Astrocyte (in vitro differentiated cells and primary cell): Measurements from ENCODE around the gene KIAA0753. TPM values are rescaled to one million over a fixed set of nuclear protein-coding genes. Genes with fewer than 3 reads are reported as not detected.

ENCODE experiments used
- DNase-seq: peaks from one replicate; pipeline ENCODE4 v3.0.0-alpha.2; 2010; ENCODE audit warnings: low read depth
- FAIRE-seq: peaks from 2 replicates; lab custom pipeline; 2011; peaks lifted over from hg19 to GRCh38; lab: Jason Lieb, UNC
- H2AFZ ChIP-seq: 2 replicates; pipeline ENCODE4 v1.6.0; 2012; ENCODE audit warnings: low read depth, low read length, inconsistent platforms
- H3K27ac ChIP-seq: 2 replicates; pipeline ENCODE4 v1.5.1; 2011; ENCODE audit warnings: low read depth, low read length, inconsistent platforms
- H3K27me3 ChIP-seq: 2 replicates; pipeline ENCODE4 v1.6.0; 2011; ENCODE audit warnings: low read length, inconsistent platforms; ENCODE audit not compliant: insufficient read depth
- H3K36me3 ChIP-seq: 2 replicates; pipeline ENCODE4 v1.5.1; 2011; ENCODE audit warnings: low read length, inconsistent platforms; ENCODE audit not compliant: insufficient read depth
- H3K4me1 ChIP-seq: 2 replicates; pipeline ENCODE4 v1.5.1; 2011; ENCODE audit warnings: low read length, inconsistent platforms; ENCODE audit not compliant: insufficient read depth
- H3K4me2 ChIP-seq: 2 replicates; pipeline ENCODE4 v1.6.0; 2012; ENCODE audit warnings: low read length, inconsistent platforms
- H3K4me3 ChIP-seq: 2 replicates; pipeline ENCODE4 v1.5.1; 2011; ENCODE audit warnings: low read depth, mild to moderate bottlenecking, low read length, inconsistent platforms; ENCODE audit not compliant: insufficient read depth
- H3K79me2 ChIP-seq: 2 replicates; pipeline ENCODE4 v1.6.0; 2012; ENCODE audit warnings: mild to moderate bottlenecking, low read length, inconsistent platforms; ENCODE audit not compliant: insufficient read depth
- H3K9ac ChIP-seq: 2 replicates; pipeline ENCODE4 v1.6.0; 2012; ENCODE audit warnings: mild to moderate bottlenecking, low read length, inconsistent platforms
- H3K9me3 ChIP-seq: 2 replicates; pipeline ENCODE4 v1.5.1; 2012; ENCODE audit warnings: low read depth, mild to moderate bottlenecking, low read length, inconsistent platforms; ENCODE audit not compliant: insufficient read depth
- H4K20me1 ChIP-seq: 2 replicates; pipeline ENCODE4 v1.6.0; 2012; ENCODE audit warnings: low read length, inconsistent platforms; ENCODE audit not compliant: insufficient read depth
- H3K27ac Mint-ChIP-seq: one replicate; pipeline ENCODE4 v1.8.0; 2021; ENCODE audit warnings: mild to moderate bottlenecking, mixed read lengths; ENCODE audit not compliant: unreplicated experiment
- H3K27me3 Mint-ChIP-seq: one replicate; pipeline ENCODE4 v1.8.0; 2021; ENCODE audit warnings: low read depth, mixed read lengths; ENCODE audit not compliant: unreplicated experiment
- H3K36me3 Mint-ChIP-seq: one replicate; pipeline ENCODE4 v1.8.0; 2021; ENCODE audit warnings: low read depth, mixed read lengths; ENCODE audit not compliant: unreplicated experiment
- H3K4me1 Mint-ChIP-seq: one replicate; pipeline ENCODE4 v1.8.0; 2021; ENCODE audit warnings: low read depth, mixed read lengths; ENCODE audit not compliant: unreplicated experiment
- H3K4me3 Mint-ChIP-seq: one replicate; pipeline ENCODE4 v1.8.0; 2021; ENCODE audit warnings: mild to moderate bottlenecking, moderate library complexity, mixed read lengths; ENCODE audit not compliant: unreplicated experiment
- H3K9me3 Mint-ChIP-seq: one replicate; pipeline ENCODE4 v1.8.0; 2021; ENCODE audit warnings: mild to moderate bottlenecking, mixed read lengths; ENCODE audit not compliant: unreplicated experiment
- CTCF ChIP-seq: IDR thresholded peaks from 2 replicates; pipeline ENCODE4 v1.5.1; 2011; ENCODE audit warnings: low read depth, mild to moderate bottlenecking, inconsistent platforms, low read length, moderate library complexity; ENCODE audit not compliant: insufficient read depth
- EZH2 ChIP-seq: IDR thresholded peaks from 2 replicates; pipeline ENCODE4 v1.6.1; 2012; ENCODE audit warnings: mild to moderate bottlenecking, low read length, inconsistent platforms; ENCODE audit not compliant: insufficient read depth
- total RNA-seq: library from RNA; stranded (reverse); gene quantifications from 2 replicates; pipeline ENCODE4 v1.2.1, GENCODE V29; 2021

Gene KIAA0753
- total RNA-seq, 1 donor from 2014 or later, result 25.4 TPM

- Histone ChIP-seq H3K4me1 (peaks cover 19% of the 10 kb centered on the region), H3K9me3 (no peaks in the 10 kb centered on the region), H3K79me2 (no peaks in the 10 kb centered on the region), H3K27ac (no peak overlapping the region), H2AFZ (no peak overlapping the region), H3K4me2 (no peak overlapping the region), H3K4me3 (no peak overlapping the region), H4K20me1 (peaks cover 1% of the 10 kb centered on the region), H3K27me3 (no peaks in the 10 kb centered on the region), H3K9ac (no peak overlapping the region), H3K36me3 (no peaks in the 10 kb centered on the region)
- H3K4me1 Mint-ChIP-seq, result peaks cover 22% of the 10 kb centered on the region
- TF ChIP-seq EZH2 (no peak), CTCF (no peak)
- no peak overlapping the region for H3K4me3 Mint-ChIP-seq
- FAIRE-seq (no peak), DNase-seq (no peak)
- H3K27ac Mint-ChIP-seq, result no peak overlapping the region
- H3K27me3 Mint-ChIP-seq, result peaks cover 18% of the 10 kb centered on the region
- peaks cover 7% of the 10 kb centered on the region for H3K36me3 Mint-ChIP-seq
- peaks cover 4% of the 10 kb centered on the region for H3K9me3 Mint-ChIP-seq
These were observed 69.1 kb downstream of the KIAA0753 start for GRCh38 chr17:6571452-6571781.

DNA sequence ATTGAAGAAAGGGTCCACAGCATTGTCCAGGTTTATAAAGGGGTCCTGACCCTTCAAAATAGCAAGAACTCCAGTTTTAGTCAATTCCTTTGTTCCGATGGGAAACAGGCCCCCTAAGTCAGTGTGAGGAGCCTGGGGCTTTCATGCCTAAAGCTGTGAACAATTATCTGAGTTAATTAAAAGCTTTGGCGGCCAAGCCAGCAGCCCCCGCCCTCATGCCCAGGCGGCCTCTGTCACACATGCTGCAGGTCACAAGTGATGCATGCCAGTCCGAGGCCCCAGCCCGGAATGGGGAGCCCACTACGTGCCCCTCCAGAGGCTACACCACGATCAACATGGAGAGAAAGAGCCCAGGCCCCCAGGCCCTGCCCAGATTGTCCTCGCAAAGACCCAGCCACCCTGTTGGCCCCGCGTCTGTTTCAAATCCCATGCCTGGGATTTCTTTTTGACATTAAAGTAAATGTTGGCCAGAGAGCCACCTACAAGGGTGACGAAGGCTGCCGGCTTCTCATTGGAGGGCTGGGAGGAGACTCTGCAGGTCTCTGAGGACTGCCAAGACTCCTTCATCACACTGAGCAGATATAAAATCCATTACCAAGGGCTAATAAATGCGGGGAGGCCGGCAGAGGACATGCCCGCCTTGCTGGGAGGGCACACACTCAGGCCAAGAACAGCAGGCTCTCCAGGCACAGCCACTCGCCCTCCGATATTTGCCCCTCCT, 69.6 kb downstream of the KIAA0753 start:
- Histone ChIP-seq H3K4me2 (no peak overlapping the region), H3K9me3 (no peaks in the 10 kb centered on the region), H2AFZ (no peak overlapping the region), H3K4me1 (peaks cover 19% of the 10 kb centered on the region), H3K79me2 (no peaks in the 10 kb centered on the region), H3K4me3 (no peak overlapping the region), H3K27ac (no peak overlapping the region), H3K9ac (no peak overlapping the region), H3K27me3 (no peaks in the 10 kb centered on the region), H3K36me3 (no peaks in the 10 kb centered on the region), H4K20me1 (no peaks in the 10 kb centered on the region)
- Mint-ChIP-seq H3K9me3 (peaks cover 4% of the 10 kb centered on the region), H3K27ac (no peak overlapping the region), H3K4me3 (no peak overlapping the region), H3K27me3 (peaks cover 18% of the 10 kb centered on the region), H3K4me1 (peaks cover 22% of the 10 kb centered on the region), H3K36me3 (peaks cover 7% of the 10 kb centered on the region)
- DNase-seq (no peak), FAIRE-seq (no peak)
- TF ChIP-seq CTCF (no peak), EZH2 (no peak)
